Keratinocyte (primary cell): Measurements from ENCODE around the gene TBC1D10B. TPM values are rescaled to one million over a fixed set of nuclear protein-coding genes. Genes with fewer than 3 reads are reported as not detected.
"Not testable (repeated sequence)": the region's sequence is repeated elsewhere in the genome, so short reads cannot be mapped to it uniquely, and the experiment has no call there.

Source experiments
- DNase-seq: peaks from one replicate; pipeline ENCODE4 v3.0.0-alpha.2; 2011; ENCODE audit warnings: low read depth, missing footprints, low spot score
- FAIRE-seq: peaks from 2 replicates; lab custom pipeline; 2011; peaks lifted over from hg19 to GRCh38; lab: Jason Lieb, UNC
- H2AFZ ChIP-seq: 2 replicates; pipeline ENCODE4 v1.6.0; 2012; ENCODE audit warnings: low read length, control low read depth, inconsistent platforms; ENCODE audit not compliant: control insufficient read depth
- H3K27ac ChIP-seq: 2 replicates; pipeline ENCODE4 v1.5.1; 2011; ENCODE audit warnings: low read length; ENCODE audit not compliant: control insufficient read depth, insufficient read depth
- H3K27me3 ChIP-seq: 3 replicates; pipeline ENCODE4 v1.6.0; 2011; ENCODE audit warnings: low read length; ENCODE audit not compliant: control insufficient read depth, insufficient read depth; ENCODE audit errors: extremely low read depth
- H3K36me3 ChIP-seq, 2 experiments: 2 replicates in 1 of 2; 3 replicates in 1 of 2; pipeline ENCODE4 v1.5.1; 2011; ENCODE audit warnings: low read length in 2 of 2, mild to moderate bottlenecking in 1 of 2; ENCODE audit not compliant: control insufficient read depth in 2 of 2, insufficient read depth in 2 of 2; ENCODE audit errors: extremely low read depth in 1 of 2
- H3K4me1 ChIP-seq: 3 replicates; pipeline ENCODE4 v1.5.1; 2011; ENCODE audit warnings: low read length; ENCODE audit not compliant: control insufficient read depth, insufficient read depth; ENCODE audit errors: extremely low read depth
- H3K4me2 ChIP-seq: 3 replicates; pipeline ENCODE4 v1.6.0; 2011; ENCODE audit warnings: low read depth, low read length; ENCODE audit not compliant: control insufficient read depth, insufficient read depth; ENCODE audit errors: extremely low read depth
- H3K4me3 ChIP-seq, 3 experiments: fragments of 200-600 bp in 1 of 3; sonication (generic) in 1 of 3; 2 replicates in 2 of 3; 3 replicates in 1 of 3; pipeline ENCODE4 v1.5.1; 2011 to 2016; ENCODE audit warnings: low read length in 3 of 3, mild to moderate bottlenecking in 3 of 3, control low read depth in 2 of 3, inconsistent platforms in 1 of 3, low read depth in 1 of 3, mixed read lengths in 1 of 3, mixed run types in 1 of 3, moderate library complexity in 1 of 3; ENCODE audit not compliant: control insufficient read depth in 2 of 3, insufficient read depth in 2 of 3; ENCODE audit errors: extremely low read depth in 1 of 3
- H3K79me2 ChIP-seq: 2 replicates; pipeline ENCODE4 v1.6.0; 2012; ENCODE audit warnings: low read length; ENCODE audit not compliant: control insufficient read depth, insufficient read depth
- H3K9ac ChIP-seq: 3 replicates; pipeline ENCODE4 v1.6.0; 2011; ENCODE audit warnings: low read length; ENCODE audit not compliant: control insufficient read depth, insufficient read depth; ENCODE audit errors: extremely low read depth
- H3K9me1 ChIP-seq: 3 replicates; pipeline ENCODE4 v1.6.0; 2011; ENCODE audit warnings: low read length; ENCODE audit not compliant: control insufficient read depth, insufficient read depth; ENCODE audit errors: extremely low read depth
- H3K9me3 ChIP-seq: 2 replicates; pipeline ENCODE4 v1.5.1; 2012; ENCODE audit warnings: low read depth, low read length; ENCODE audit not compliant: control insufficient read depth
- H4K20me1 ChIP-seq: 3 replicates; pipeline ENCODE4 v1.6.0; 2011; ENCODE audit warnings: low read length; ENCODE audit not compliant: control insufficient read depth, insufficient read depth; ENCODE audit errors: extremely low read depth
- EZH2 ChIP-seq: IDR thresholded peaks from one replicate; pipeline ENCODE4 v1.6.1; 2012; ENCODE audit warnings: inconsistent platforms, mild to moderate bottlenecking, low read length, moderate library complexity
- dilution Hi-C: fragments of 300-500 bp; cut with MboI; formaldehyde crosslinking; loops from one replicate; pipeline ENCODE4 v1.7.0; 2020; ENCODE audit warnings: low sequenced_read_pairs; ENCODE audit not compliant: extremely low pct_ligation_motif_present
- polyA plus RNA-seq, 5 experiments: library from polyadenylated mRNA; depleted of rRNA in 3 of 5; stranded (reverse) in 3 of 5; stranded (forward) in 1 of 5; unstranded in 1 of 5; fragments of >200 nt; gene quantifications; 1 replicate in 1 of 5; 2 replicates in 3 of 5; 3 replicates in 1 of 5; pipeline versions ENCODE4 v1.2.1 to v1.2.3, GENCODE V29; 2011 to 2012; ENCODE audit warnings: missing spikeins in 2 of 5, low read depth in 1 of 5, low replicate concordance in 1 of 5
- TF ChIP-seq, protein P1 (sequence below), 3 experiments: IDR thresholded peaks in 1 of 3; conservative IDR thresholded peaks in 1 of 3; optimal IDR thresholded peaks in 1 of 3; 2 replicates in 2 of 3; 3 replicates in 1 of 3; pipeline versions ENCODE3 to v1.5.1; 2011; ENCODE audit warnings: low read length in 3 of 3, mild to moderate bottlenecking in 3 of 3, moderate library complexity in 2 of 3, control low read depth in 1 of 3, inconsistent platforms in 1 of 3; ENCODE audit not compliant: insufficient read depth in 2 of 3; ENCODE audit errors: extremely low read depth in 1 of 3

Gene TBC1D10B
- polyA plus RNA-seq, 1 donor (not counting 4 experiments of a cell fraction or from before 2014, with no cell fraction given), result 8.6 TPM

DNA sequence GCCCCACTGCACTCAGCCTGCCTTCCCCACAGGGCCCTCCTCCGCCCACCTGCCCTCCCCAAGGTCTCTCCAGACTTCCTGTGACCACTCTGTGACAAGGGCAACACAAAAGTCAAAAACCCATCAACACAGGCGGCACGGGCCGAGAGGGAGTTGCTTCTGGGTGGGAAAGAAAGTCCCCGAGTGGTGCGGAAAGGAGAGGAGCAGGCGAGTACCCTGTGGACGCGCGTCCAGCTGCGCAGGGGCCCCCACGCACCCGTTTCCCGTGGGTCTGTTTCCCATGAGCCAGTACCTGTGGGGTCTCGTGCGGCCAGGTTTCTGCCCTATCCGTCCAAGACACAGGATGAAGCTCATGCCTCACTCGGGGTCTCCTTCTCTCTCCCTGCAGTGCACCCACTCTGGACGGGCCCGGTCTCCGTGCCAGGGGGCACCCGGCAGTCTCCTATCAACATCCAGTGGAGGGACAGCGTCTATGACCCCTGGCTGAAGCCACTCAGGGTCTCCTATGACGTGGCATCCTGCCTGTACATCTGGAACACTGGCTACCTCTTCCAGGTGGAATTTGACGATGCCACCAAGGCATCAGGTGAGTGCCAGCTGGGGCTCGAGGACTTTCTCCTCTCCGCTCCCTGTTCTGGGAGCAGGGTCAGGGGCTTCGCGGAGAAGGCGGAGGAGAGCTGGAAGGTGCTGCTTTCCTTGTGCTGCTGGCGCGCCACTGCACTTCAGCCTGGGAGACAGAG lies 27.4 kb downstream of the TBC1D10B start:
- dilution Hi-C loops, result no loop called here

DNA sequence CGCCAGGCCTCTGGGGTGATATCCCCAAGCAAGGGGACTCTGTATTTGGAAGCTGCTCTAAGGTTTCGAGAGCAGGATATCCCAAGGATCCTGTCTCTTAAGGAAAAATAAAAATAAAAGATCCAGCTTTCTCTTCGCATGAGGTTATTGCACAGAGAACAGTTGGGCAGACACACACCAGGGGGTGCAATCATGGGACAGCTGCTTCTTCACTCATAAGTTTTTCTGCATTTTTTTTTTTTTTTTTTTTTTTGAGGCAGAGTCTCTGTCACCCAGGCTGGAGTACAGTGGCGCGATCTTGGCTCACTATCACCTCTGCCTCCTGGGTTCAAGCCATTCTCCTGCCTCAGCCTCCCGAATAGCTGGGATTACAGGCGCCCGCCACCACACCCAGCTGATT lies 28.3 kb downstream of the TBC1D10B start:
- H3K27me3 ChIP-seq, H3K36me3 ChIP-seq, DNase-seq, H3K9ac ChIP-seq, H2AFZ ChIP-seq, H3K9me3 ChIP-seq, H3K4me3 ChIP-seq, H3K4me1 ChIP-seq, H3K4me2 ChIP-seq, H3K79me2 ChIP-seq, H3K27ac ChIP-seq, H3K9me1 ChIP-seq, H4K20me1 ChIP-seq, FAIRE-seq, dilution Hi-C loops: not testable (repeated sequence)

More for the DNA sequence above, 27.4 kb downstream of the TBC1D10B start:
- TF ChIP-seq EZH2, result no peak
- TF ChIP-seq, protein P1, sequence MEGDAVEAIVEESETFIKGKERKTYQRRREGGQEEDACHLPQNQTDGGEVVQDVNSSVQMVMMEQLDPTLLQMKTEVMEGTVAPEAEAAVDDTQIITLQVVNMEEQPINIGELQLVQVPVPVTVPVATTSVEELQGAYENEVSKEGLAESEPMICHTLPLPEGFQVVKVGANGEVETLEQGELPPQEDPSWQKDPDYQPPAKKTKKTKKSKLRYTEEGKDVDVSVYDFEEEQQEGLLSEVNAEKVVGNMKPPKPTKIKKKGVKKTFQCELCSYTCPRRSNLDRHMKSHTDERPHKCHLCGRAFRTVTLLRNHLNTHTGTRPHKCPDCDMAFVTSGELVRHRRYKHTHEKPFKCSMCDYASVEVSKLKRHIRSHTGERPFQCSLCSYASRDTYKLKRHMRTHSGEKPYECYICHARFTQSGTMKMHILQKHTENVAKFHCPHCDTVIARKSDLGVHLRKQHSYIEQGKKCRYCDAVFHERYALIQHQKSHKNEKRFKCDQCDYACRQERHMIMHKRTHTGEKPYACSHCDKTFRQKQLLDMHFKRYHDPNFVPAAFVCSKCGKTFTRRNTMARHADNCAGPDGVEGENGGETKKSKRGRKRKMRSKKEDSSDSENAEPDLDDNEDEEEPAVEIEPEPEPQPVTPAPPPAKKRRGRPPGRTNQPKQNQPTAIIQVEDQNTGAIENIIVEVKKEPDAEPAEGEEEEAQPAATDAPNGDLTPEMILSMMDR (optimal IDR thresholded peaks at IDR 0.05 in 1 of 3, IDR thresholded peaks at IDR 0.05 in 1 of 3, conservative IDR thresholded peaks at IDR 0.05 in 1 of 3; ENCODE audit: extremely low read depth in 1 of 3, insufficient read depth in 2 of 3, low read length in 3 of 3), result no peak
- Histone ChIP-seq H3K9me3 (no peaks in the 10 kb centered on the region), H2AFZ (no peak overlapping the region), H3K36me3 (no peaks in the 10 kb centered on the region), H3K4me1 (no peaks in the 10 kb centered on the region), H3K9ac (no peak overlapping the region), H3K79me2 (no peaks in the 10 kb centered on the region), H4K20me1 (no peaks in the 10 kb centered on the region), H3K4me2 (no peak overlapping the region), H3K27me3 (no peaks in the 10 kb centered on the region), H3K4me3 (no peak overlapping the region), H3K27ac (no peak overlapping the region), H3K9me1 (no peaks in the 10 kb centered on the region)
- FAIRE-seq (no peak), DNase-seq (no peak)

GRCh38 chr16:30340621-30341020 lies 29.7 kb downstream of the TBC1D10B start:
- Histone ChIP-seq H3K36me3 (no peaks in the 10 kb centered on the region), H4K20me1 (no peaks in the 10 kb centered on the region), H3K4me2 (no peak overlapping the region), H3K27ac (no peak overlapping the region), H3K27me3 (no peaks in the 10 kb centered on the region), H3K4me3 (no peak overlapping the region), H2AFZ (no peak overlapping the region), H3K79me2 (no peaks in the 10 kb centered on the region), H3K4me1 (peaks cover 3% of the 10 kb centered on the region), H3K9ac (no peak overlapping the region), H3K9me3 (no peaks in the 10 kb centered on the region), H3K9me1 (peaks cover 2% of the 10 kb centered on the region)
- dilution Hi-C loops, result no loop called here
- no peak for DNase-seq
- no peak for FAIRE-seq
- TF ChIP-seq, protein P1 (optimal IDR thresholded peaks at IDR 0.05 in 1 of 3, IDR thresholded peaks at IDR 0.05 in 1 of 3, conservative IDR thresholded peaks at IDR 0.05 in 1 of 3; ENCODE audit: extremely low read depth in 1 of 3, insufficient read depth in 2 of 3, low read length in 3 of 3), result no peak
- no peak for TF ChIP-seq EZH2

DNA sequence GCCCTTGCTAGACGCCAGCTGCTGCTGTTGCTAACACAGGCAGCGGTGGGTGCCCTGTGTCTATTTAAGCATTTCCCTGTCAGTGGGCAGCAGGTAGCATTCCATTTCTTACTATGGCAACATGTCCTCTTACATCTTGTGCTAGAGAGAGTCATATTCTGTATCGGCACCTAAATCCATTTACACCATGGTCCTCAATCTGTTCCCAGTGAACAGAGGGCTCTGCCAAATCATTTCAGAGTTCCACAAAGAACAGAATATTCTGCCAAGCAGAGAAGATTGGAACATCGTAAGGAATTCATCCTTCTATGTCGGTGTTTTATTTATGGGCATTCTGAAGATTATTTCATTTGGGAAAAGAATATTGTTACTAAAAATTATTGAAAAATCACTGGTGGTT lies 31.6 kb downstream of the TBC1D10B start:
- H3K9me1 ChIP-seq, H3K79me2 ChIP-seq, DNase-seq, FAIRE-seq, H3K9ac ChIP-seq, H3K4me1 ChIP-seq, H2AFZ ChIP-seq, H4K20me1 ChIP-seq, H3K4me2 ChIP-seq, dilution Hi-C loops, H3K9me3 ChIP-seq, H3K27me3 ChIP-seq, H3K36me3 ChIP-seq, H3K27ac ChIP-seq, H3K4me3 ChIP-seq: not testable (repeated sequence)
